GM04504 (cell line): Measurements from ENCODE around the gene MUCL3.
"Not testable (repeated sequence)": the region's sequence is repeated elsewhere in the genome, so short reads cannot be mapped to it uniquely, and the experiment has no call there.

Source experiments
- DNase-seq: peaks from one replicate; pipeline ENCODE4 v3.0.0-alpha.2; 2012; ENCODE audit warnings: low read depth

Gene MUCL3

DNA sequence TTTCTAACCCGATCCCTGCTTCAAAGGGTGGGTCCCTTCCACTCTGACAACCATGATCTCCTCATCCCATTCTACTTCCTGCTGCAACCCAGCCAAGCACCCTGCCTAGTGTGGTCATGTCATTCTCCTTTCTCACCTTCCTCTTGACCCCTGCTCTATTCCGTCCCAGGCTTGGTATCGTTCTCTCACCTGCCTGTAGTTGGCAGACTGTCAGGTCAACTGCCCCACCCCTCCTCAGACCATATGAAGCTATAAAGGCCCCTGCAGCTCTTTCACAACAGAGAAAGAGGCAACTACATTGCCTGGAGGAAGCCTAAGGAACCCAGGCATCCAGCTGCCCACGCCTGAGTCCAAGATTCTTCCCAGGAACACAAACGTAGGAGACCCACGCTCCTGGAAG lies 42.7 kb downstream of the MUCL3 start, which contains the start of gene MUC21:
MUC21 (plus strand) TSS at position 280 of the 400 bp plus-strand sequence. CDS start 241 bp downstream, outside the sequence.
- no peak for DNase-seq

DNA sequence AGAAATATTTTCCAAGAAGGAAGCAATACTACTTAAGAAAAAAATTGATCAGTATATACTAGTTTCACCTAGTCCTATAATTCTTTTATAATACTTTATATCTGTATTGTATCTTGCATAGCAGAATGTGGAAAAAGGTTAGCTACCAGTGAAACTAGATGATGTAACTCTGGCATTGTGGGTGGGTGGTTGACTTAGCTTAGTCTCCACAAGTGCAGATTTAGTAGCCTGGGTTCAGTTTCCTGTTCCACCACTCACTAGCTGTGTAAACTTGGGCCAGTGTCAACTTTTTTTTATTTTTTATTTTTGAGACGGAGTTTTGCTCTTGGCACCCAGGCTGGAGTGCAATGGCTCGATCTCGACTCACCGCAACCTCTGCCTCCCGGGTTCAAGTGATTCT lies 44.7 kb downstream of the MUCL3 start:
- no peak for DNase-seq

DNA sequence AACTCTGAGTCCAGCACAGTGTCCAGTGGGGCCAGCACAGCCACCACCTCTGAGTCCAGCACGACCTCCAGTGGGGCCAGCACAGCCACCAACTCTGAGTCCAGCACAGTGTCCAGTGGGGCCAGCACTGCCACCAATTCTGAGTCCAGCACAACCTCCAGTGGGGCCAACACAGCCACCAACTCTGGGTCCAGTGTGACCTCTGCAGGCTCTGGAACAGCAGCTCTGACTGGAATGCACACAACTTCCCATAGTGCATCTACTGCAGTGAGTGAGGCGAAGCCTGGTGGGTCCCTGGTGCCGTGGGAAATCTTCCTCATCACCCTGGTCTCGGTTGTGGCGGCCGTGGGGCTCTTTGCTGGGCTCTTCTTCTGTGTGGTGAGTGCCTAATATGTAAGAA lies 46.5 kb downstream of the MUCL3 start:
- DNase-seq, result no peak

DNA sequence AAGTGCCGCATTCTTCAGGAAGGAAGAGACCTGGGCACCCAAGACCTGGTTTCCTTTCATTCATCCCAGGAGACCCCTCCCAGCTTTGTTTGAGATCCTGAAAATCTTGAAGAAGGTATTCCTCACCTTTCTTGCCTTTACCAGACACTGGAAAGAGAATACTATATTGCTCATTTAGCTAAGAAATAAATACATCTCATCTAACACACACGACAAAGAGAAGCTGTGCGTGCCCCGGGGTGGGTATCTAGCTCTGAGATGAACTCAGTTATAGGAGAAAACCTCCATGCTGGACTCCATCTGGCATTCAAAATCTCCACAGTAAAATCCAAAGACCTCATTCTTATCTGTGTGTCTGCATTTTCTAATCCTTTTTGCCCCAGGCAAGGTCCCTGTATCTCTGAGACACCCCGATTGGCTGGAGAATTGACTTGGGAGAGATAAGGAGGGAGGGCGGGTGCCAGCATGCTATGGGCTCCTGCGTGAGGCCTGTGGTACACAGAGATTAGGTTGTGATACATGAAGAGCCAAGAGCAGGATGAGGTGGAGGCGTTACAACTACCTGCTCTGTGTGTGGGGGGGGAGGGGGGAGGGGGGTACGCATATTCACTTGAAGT lies 47.5 kb downstream of the MUCL3 start:
- no peak for DNase-seq

DNA sequence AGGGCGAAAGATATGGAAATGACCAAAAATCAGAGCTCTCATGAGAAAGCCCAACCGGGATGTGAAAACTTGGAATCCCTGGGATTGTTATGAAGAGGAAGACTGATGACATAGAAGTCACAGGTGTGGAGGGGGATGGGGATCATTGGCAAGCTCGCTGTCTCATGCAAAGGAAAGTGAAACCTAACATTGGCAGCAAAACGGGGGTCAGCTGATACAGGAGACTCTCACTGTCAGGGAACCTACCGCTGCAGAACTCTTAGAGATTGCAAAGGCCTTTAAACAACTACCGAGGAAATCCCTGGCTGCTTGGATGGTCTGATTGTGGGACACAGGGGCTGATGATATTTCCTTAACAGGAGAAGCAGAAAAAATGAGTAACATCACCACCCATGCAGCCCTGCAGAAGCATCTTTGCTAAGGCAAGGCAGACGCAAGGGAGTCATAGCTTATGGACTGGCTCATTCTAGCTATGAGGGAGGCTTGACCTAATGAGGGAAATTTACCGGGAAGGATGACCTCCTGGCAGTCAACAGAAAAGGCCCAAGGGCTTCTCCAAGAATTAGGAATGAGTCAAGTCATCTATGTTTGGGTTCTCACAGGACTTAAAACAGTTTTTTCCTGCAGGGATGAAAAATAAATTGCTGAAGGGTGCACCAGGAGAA lies 49.8 kb downstream of the MUCL3 start:
- no peak for DNase-seq

DNA sequence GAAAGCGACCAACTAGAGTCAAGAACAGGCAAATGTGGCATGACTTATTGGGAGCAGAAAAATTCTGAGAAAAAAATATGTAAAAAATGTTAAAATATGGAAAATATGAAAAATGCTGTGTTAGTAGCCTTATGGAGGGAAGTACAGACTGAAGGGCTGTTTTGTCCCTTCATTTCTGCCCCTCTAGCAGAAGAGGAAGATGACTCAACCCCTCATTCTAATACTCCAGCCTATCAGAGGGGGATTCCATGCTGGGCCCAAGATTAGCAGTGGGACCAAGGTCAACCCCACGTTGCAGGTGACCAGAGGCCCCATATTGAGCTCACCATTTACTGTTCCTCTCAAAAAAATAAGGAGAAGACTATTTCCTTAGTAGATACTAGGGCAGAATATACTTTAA lies 51.1 kb downstream of the MUCL3 start:
- no peak for DNase-seq

DNA sequence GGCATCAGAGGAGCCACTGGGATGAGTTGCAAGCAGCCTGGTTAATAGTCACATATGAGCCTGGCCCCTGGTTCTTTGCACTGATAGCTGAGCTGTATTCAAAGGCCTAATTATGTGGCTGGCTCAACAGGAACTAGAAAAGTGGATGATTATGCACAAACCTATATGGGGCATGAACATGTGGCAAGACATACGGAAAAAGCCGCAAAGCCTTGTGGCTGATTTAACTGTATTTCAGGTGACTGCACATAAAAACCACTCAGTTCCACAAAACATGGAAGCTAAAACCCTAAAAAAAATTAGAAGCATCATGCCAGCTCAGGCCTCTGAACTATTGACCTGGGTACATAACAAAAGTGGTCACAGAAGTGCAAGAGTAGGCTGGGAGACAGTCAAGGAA lies 56.5 kb downstream of the MUCL3 start:
- DNase-seq, result no peak

DNA sequence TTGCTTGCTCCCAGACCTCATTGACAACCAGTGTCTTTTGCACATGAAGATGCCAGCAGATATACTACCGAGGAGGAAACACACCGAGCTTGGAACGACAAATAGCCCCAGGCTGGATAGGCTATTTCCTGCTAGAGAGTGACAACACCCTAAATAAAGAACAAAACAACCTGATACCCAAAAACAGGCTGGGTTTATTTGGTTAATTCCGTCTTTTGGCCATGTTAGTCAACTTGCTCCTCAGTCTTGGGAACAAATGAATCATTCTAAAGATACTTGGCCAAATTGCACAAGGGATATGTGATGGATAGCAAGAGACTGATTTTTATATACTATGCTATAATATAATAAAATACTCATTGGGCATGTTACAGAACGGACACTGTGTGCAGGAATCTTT lies 58.0 kb downstream of the MUCL3 start:
- DNase-seq, result no peak

DNA sequence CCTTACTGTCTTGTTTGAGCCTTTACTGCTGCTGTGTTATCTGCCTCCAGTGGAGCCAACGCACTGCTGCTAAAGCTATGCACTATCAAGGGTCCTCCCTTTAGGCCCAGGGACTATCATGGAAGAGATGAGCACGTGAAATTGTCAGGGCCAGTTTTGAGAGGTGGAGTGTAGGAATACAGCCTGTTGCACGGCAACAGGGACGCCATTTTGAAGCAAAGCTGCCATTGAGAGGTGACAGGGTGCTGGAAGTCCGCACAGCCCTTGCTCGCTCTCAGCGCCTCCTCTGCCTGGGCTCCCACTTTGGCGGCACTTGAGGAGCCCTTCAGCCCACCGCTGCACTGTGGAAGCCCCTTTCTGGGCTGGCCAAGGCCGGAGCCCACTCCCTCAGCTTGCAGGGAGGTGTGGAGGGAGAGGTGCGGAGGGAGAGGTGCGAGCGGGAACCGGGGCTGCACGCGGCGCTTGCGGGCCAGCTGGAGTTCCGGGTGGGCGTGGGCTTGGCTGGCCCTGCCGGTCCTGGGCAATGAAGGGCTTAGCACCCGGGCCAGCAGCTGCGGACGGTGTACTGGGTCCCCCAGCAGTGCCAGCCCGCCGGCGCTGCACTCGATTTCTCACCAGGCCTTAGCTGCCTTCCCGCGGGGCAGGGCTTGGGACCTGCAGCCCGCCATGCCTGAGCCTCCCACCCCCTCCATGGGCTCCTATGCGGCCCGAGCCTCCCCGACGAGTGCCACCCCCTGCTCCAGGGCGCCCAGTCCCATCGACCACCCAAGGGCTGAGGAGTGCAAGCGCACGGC lies 59.5 kb downstream of the MUCL3 start:
- not testable (repeated sequence) for DNase-seq

DNA sequence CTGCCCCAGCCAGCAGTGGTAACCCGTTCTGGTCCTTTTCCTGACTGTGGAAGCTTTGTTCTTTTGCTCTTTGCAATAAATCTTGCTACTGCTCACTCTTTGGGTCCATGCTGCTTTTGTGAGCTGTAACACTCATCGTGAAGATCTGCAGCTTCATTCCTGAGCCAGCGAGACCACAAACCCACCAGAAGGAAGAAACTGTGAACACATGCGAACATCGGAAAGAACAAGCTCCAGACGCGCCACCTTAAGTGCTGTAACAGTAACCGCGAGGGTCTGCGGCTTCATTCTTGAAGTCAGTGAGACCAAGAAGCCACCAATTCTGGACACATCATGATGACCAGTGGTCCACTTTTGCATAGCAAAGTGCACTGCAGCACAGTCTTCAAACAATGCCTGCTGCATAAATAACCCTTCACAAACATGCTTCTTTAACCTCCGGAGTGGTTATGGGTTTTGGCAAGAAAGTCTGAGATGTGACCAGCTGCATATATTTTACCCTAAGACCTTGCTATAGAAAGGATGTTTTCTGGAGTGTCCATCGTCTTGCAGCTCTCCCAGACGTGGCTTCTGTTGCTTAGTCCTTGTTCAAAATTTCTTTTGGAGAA lies 60.6 kb downstream of the MUCL3 start:
- no peak for DNase-seq

DNA sequence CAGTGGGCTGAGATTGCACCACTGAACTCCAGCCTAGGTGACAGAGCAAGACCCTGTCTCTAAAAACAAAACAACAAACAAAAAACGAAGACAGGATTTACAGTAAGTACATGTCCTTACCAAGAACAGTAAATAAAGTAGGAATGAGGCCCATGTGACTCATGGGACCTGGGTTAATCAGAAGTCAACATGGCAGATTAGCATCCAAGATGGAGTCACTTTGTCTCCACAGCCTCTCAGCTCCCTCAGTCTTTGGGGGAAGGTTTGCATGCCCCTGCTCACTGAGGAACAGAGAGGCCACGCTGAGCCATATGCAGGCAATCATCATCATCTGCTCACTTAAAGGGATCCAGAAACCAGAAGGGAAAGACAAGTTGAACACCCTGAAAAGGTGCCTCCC lies 61.7 kb downstream of the MUCL3 start:
- no peak for DNase-seq
